GM12878 (cell line): ENCODE results near the gene ZDHHC17. TPM values are rescaled to one million over a fixed set of nuclear protein-coding genes. Genes with fewer than 3 reads are reported as not detected.

ENCODE experiments used
- ATAC-seq: fragments of 200-7000 bp; cut with Tn5 transposase; 3 replicates; pipeline ENCODE4 v1.9.1; 2020; ENCODE audit warnings: mild to moderate bottlenecking, moderate library complexity
- BruUV-seq: library from RNA; stranded (reverse); fragments of 400-500 nt; replicated peaks from 2 replicates; lab custom pipeline; 2021; lab: Mats Ljungman, UMichigan
- CTCF ChIA-PET: fragments of 300-600 bp; sonication (Branson Sonifier 250); formaldehyde crosslinking; extraction: SDS; loops from one replicate; lab custom pipeline; 2021; ENCODE audit warnings: inconsistent platforms; lab: Yijun Ruan, JAX
- POLR2A ChIA-PET: fragments of 350-600 bp; formaldehyde crosslinking; extraction: SDS; loops from one replicate; lab custom pipeline; 2021; ENCODE audit warnings: inconsistent platforms; lab: Charles Lee
- RAD21 ChIA-PET: fragments of 300-600 bp; sonication (Branson Sonifier 250); formaldehyde crosslinking; loops from one replicate; lab custom pipeline; 2023; ENCODE audit warnings: antibody characterized with exemption; ENCODE audit not compliant: unreplicated experiment; lab: Charles Lee
- SMC1A ChIA-PET: fragments of 300-600 bp; sonication (Branson Sonifier 250); formaldehyde crosslinking; loops from one replicate; lab custom pipeline; 2023; ENCODE audit not compliant: unreplicated experiment, uncharacterized antibody; lab: Charles Lee
- DNase-seq: peaks from one replicate; pipeline ENCODE4 v3.0.0-alpha.2; 2011; ENCODE audit warnings: low read depth, low spot score
- FAIRE-seq: peaks from 3 replicates; lab custom pipeline; 2011; peaks lifted over from hg19 to GRCh38; lab: Jason Lieb, UNC
- H2AFZ ChIP-seq: 2 replicates; pipeline ENCODE4 v1.6.0; 2011; ENCODE audit warnings: low read depth, low read length, control low read depth; ENCODE audit not compliant: control insufficient read depth
- H3K27ac ChIP-seq: 2 replicates; pipeline ENCODE4 v1.5.1; 2011; ENCODE audit warnings: control low read depth; ENCODE audit not compliant: control insufficient read depth, insufficient read depth
- H3K27me3 ChIP-seq, 2 experiments: replicated peaks in 1 of 2; 2 replicates each; pipeline versions ENCODE4 v1.6.0 to v1.6.1; 2011; ENCODE audit warnings: low read length in 1 of 2; ENCODE audit not compliant: control insufficient read depth in 2 of 2, insufficient read depth in 2 of 2
- H3K36me3 ChIP-seq, 2 experiments: 2 replicates each; pipeline ENCODE4 v1.5.1; 2011; ENCODE audit warnings: low read length in 1 of 2; ENCODE audit not compliant: control insufficient read depth in 2 of 2, insufficient read depth in 2 of 2
- H3K4me1 ChIP-seq: 2 replicates; pipeline ENCODE4 v1.6.1; 2011; ENCODE audit warnings: mild to moderate bottlenecking, low read length, moderate library complexity, mixed read lengths; ENCODE audit not compliant: control insufficient read depth, insufficient read depth
- H3K4me2 ChIP-seq: 2 replicates; pipeline ENCODE4 v1.6.0; 2011; ENCODE audit warnings: control low read depth; ENCODE audit not compliant: control insufficient read depth, insufficient read depth
- H3K4me3 ChIP-seq: fragments of 200-600 bp; sonication (generic); 2 replicates; pipeline ENCODE4 v1.5.1; 2016
- H3K79me2 ChIP-seq: 2 replicates; pipeline ENCODE4 v1.6.0; 2011; ENCODE audit warnings: low read length; ENCODE audit not compliant: control insufficient read depth, insufficient read depth
- H3K9ac ChIP-seq: 2 replicates; pipeline ENCODE4 v1.8.0; 2011; ENCODE audit warnings: low read length, control low read depth, mixed read lengths; ENCODE audit not compliant: control insufficient read depth, insufficient read depth
- H3K9me3 ChIP-seq: replicated peaks from 3 replicates; pipeline ENCODE4 v1.5.1; 2011; ENCODE audit warnings: mild to moderate bottlenecking, low read length; ENCODE audit not compliant: control insufficient read depth, insufficient read depth
- H4K20me1 ChIP-seq: 2 replicates; pipeline ENCODE4 v1.6.0; 2011; ENCODE audit not compliant: control insufficient read depth, insufficient read depth
- CHD2 ChIP-seq: IDR thresholded peaks from 2 replicates; pipeline ENCODE4 v1.6.1; 2011; ENCODE audit warnings: low read depth, low read length, improper control_type of control experiment, borderline replicate concordance
- ELK1 ChIP-seq: IDR thresholded peaks from 2 replicates; pipeline ENCODE4 v1.6.1; 2012; ENCODE audit warnings: low read depth, low read length, improper control_type of control experiment
- ETV6 ChIP-seq, 2 experiments: fragments of 450-650 bp in 1 of 2; IDR thresholded peaks in 1 of 2; conservative IDR thresholded peaks in 1 of 2; 2 replicates each; pipeline ENCODE4 v1.6.1; 2014; ENCODE audit warnings: antibody characterized with exemption in 1 of 2, borderline replicate concordance in 1 of 2, low read depth in 1 of 2, mild to moderate bottlenecking in 1 of 2, moderate library complexity in 1 of 2
- KAT2A ChIP-seq: conservative IDR thresholded peaks from 2 replicates; pipeline ENCODE4 v1.6.1; 2011; ENCODE audit warnings: low read depth, low read length; ENCODE audit not compliant: control insufficient read depth
- POLR2AphosphoS5 ChIP-seq: IDR thresholded peaks from 2 replicates; pipeline ENCODE4 v1.6.1; 2011; ENCODE audit warnings: mild to moderate bottlenecking, low read length, inconsistent platforms
- PRDM15 ChIP-seq: fragments of 450-650 bp; formaldehyde crosslinking; IDR thresholded peaks from 2 replicates; pipeline ENCODE4 v1.4.0; 2020; ENCODE audit warnings: mild to moderate bottlenecking, moderate library complexity
- RB1 ChIP-seq: fragments of 450-650 bp; formaldehyde crosslinking; IDR thresholded peaks from 2 replicates; pipeline ENCODE4 v1.6.1; 2017; ENCODE audit warnings: mild to moderate bottlenecking, borderline replicate concordance
- SMAD1 ChIP-seq: fragments of 450-650 bp; IDR thresholded peaks from 2 replicates; pipeline ENCODE4 v1.6.1; 2018; ENCODE audit warnings: mild to moderate bottlenecking, low read depth; ENCODE audit not compliant: partially characterized antibody
- SMAD5 ChIP-seq: IDR thresholded peaks from 2 replicates; pipeline ENCODE4 v1.6.1; 2016; ENCODE audit warnings: antibody characterized with exemption, low read depth
- ZBTB33 ChIP-seq: fragments of 450-650 bp; IDR thresholded peaks from 2 replicates; pipeline ENCODE4 v1.6.1; 2017; ENCODE audit warnings: mild to moderate bottlenecking
- ZNF24 ChIP-seq: fragments of 450-650 bp; IDR thresholded peaks from 2 replicates; pipeline ENCODE4 v1.6.1; 2017; ENCODE audit warnings: antibody characterized with exemption, mild to moderate bottlenecking
- WGBS: methylation state at CpG from one replicate; pipeline ENCODE4 v1.1.6; 2016; ENCODE audit warnings: low lambda C conversion rate; ENCODE audit not compliant: insufficient replicate concordance, insufficient coverage; ENCODE audit errors: missing lambda C conversion rate; 5-methylcytosine and 5-hydroxymethylcytosine counted together
- in situ Hi-C: fragments of 300-500 bp; cut with MboI; formaldehyde crosslinking; loops from 9 replicates; pipeline ENCODE4 v1.14.3; 2018; ENCODE audit warnings: mixed read lengths
- intact Hi-C: fragments of 100-400 bp; cut with micrococcal nuclease; formaldehyde crosslinking; loops from one replicate; pipeline ENCODE4 v1.14.2; 2022; ENCODE audit not compliant: unreplicated experiment
- polyA plus RNA-seq, 11 experiments: library from polyadenylated mRNA; depleted of rRNA in 4 of 11; unstranded in 6 of 11; stranded (reverse) in 5 of 11; fragments of >200 nt; fragmentation: Nextera tagmentation in 4 of 11; fragmentation: Illumina TruSeq in 1 of 11; extraction: Ambion mirVana in 4 of 11; extraction: Trizol in 1 of 11; gene quantifications; 1 replicate in 1 of 11; 2 replicates in 10 of 11; pipeline versions ENCODE4 v1.2.1 to v1.2.3, GENCODE V29; 2011 to 2016; ENCODE audit warnings: inconsistent platforms in 2 of 11, missing spikeins in 2 of 11, low read depth in 1 of 11
- total RNA-seq, 4 experiments: library from RNA; depleted of rRNA in 3 of 4; stranded (reverse); fragments of >200 nt in 3 of 4; fragmentation: Illumina TruSeq in 1 of 4; extraction: Trizol in 1 of 4; gene quantifications; 2 replicates each; pipeline versions ENCODE4 v1.2.1 to v1.2.3, GENCODE V29; 2013 to 2021

ZDHHC17 gene
- total and polyA plus RNA-seq, 10 of the 15 experiments (the other 5 are each of a cell fraction or from before 2014, with no cell fraction given) = 4.3 to 50.0 (median 19.3) TPM

- TF ChIP-seq PRDM15 (CRISPR knock-in tag) = no peak
Measured at GRCh38 chr12:76714861-76715260, 49.1 kb upstream of the ZDHHC17 start (continued).

DNA sequence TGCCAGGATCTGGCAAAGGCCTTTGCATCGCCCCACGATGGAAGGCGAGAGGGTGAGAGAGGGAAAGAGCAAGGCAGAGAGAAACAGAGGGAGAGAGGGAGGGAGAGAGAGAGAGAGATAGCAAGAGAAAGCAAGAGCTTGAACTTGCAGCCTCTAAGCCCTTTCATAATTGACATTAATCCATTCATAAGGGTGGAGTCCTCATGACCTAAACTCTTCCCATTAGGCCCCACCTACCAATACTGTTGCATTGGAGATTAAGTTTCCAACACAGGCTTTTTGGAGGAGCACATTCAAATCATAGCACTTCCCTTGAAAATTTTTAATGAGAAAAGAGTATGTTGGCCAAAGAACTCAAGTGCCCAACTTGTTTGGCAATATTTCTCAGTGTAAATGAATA is 48.6 kb upstream of the ZDHHC17 start:
- H3K27ac ChIP-seq = no peak overlapping the region
- no peaks in the 10 kb centered on the region for H3K4me1 ChIP-seq
- H3K79me2 ChIP-seq = no peaks in the 10 kb centered on the region
- H3K4me3 ChIP-seq = no peak overlapping the region
- H3K36me3 ChIP-seq = no peaks in the 10 kb centered on the region
- ChIA-PET POLR2A (no interaction called here), SMC1A (no interaction called here), CTCF (interaction anchor here (1.1 to 1.4 kb wide), 2 partner anchors 11 to 75 kb away, joined by 4 to 5 read pairs; no protein-coding TSS in a partner anchor), RAD21 (no interaction called here)
- H3K9me3 ChIP-seq = no peaks in the 10 kb centered on the region
- FAIRE-seq (no peak), ATAC-seq (no peak), DNase-seq (no peak)
- intact Hi-C loops (no loop called here), in situ Hi-C loops (no loop called here)
- no peak overlapping the region for H3K9ac ChIP-seq
- no peak overlapping the region for H3K4me2 ChIP-seq
- H3K27me3 ChIP-seq = no peaks in the 10 kb centered on the region; a peak in 2 of 4 replicates
- H4K20me1 ChIP-seq = no peaks in the 10 kb centered on the region
- 72% methylated on average over 3 of the region's 3 CpGs for WGBS
- no peak overlapping the region for H2AFZ ChIP-seq
- BruUV-seq = no TSS peak
- no peak for TF ChIP-seq ELK1
- no peak for TF ChIP-seq SMAD1
- TF ChIP-seq ZNF24 = no peak
- TF ChIP-seq ETV6 (conservative IDR thresholded peaks at IDR 0.05 in 1 of 2, IDR thresholded peaks at IDR 0.05 in 1 of 2; ENCODE audit: borderline replicate concordance in 1 of 2, low read depth in 1 of 2) = no peak
- no peak for TF ChIP-seq KAT2A
- TF ChIP-seq ZBTB33 = no peak
- TF ChIP-seq POLR2AphosphoS5 = no peak
- TF ChIP-seq SMAD5 = no peak
- no peak for TF ChIP-seq RB1
- TF ChIP-seq CHD2 = no peak
